K562 (cell line): Measurements from ENCODE around the gene GNAZ. TPM values are rescaled to one million over a fixed set of nuclear protein-coding genes. Genes with fewer than 3 reads are reported as not detected.

Source experiments
- BHLHE40 ChIP-seq: IDR thresholded peaks from 2 replicates; pipeline ENCODE4 v1.6.1; 2011; ENCODE audit warnings: low read length, improper control_type of control experiment
- CBFA2T3 ChIP-seq: fragments of 450-650 bp; IDR thresholded peaks from 2 replicates; pipeline ENCODE4 v1.6.1; 2017
- CHD7 ChIP-seq: fragments of 200-600 bp; sonication (generic); IDR thresholded peaks from one replicate; pipeline ENCODE4 v1.6.1; 2012; ENCODE audit warnings: mild to moderate bottlenecking, low read depth, low read length, inconsistent platforms
- CTBP1 ChIP-seq: fragments of 450-650 bp; IDR thresholded peaks from 2 replicates; pipeline ENCODE4 v1.6.1; 2016; ENCODE audit warnings: borderline replicate concordance
- ETV5 ChIP-seq: sonication (generic); formaldehyde crosslinking; IDR thresholded peaks from 2 replicates; pipeline ENCODE4 v1.4.0; 2020; ENCODE audit warnings: low read depth, mild to moderate bottlenecking, missing genetic modification reagents
- GABPA ChIP-seq: fragments of 200-800 bp; sonication (Bioruptor generic); conservative IDR thresholded peaks from 2 replicates; pipeline ENCODE4 v1.6.1; 2016; ENCODE audit warnings: low read depth, missing genetic modification characterization, missing compliant biosample characterization
- JUND ChIP-seq, 2 experiments: IDR thresholded peaks; 2 replicates in 1 of 2; 3 replicates in 1 of 2; pipeline ENCODE4 v1.6.1; 2011; ENCODE audit warnings: borderline replicate concordance in 2 of 2, low read depth in 2 of 2, low read length in 2 of 2, improper control_type of control experiment in 1 of 2, missing biosample characterization in 1 of 2, missing genetic modification characterization in 1 of 2, missing genetic modification reagents in 1 of 2
- KHSRP ChIP-seq: fragments of 450-650 bp; IDR thresholded peaks from 2 replicates; pipeline ENCODE4 v1.6.1; 2017
- L3MBTL2 ChIP-seq: fragments of 450-650 bp; IDR thresholded peaks from 2 replicates; pipeline ENCODE4 v1.6.1; 2016; ENCODE audit warnings: mild to moderate bottlenecking, moderate library complexity
- PRMT5 ChIP-seq: sonication (generic); formaldehyde crosslinking; IDR thresholded peaks from 2 replicates; pipeline ENCODE4 v1.5.0; 2020; ENCODE audit warnings: missing genetic modification reagents
- SIX5 ChIP-seq, 2 experiments: IDR thresholded peaks; 2 replicates each; pipeline ENCODE4 v1.6.1; 2011; ENCODE audit warnings: low read length in 2 of 2, borderline replicate concordance in 1 of 2, low read depth in 1 of 2, mild to moderate bottlenecking in 1 of 2, moderate library complexity in 1 of 2; ENCODE audit not compliant: insufficient read depth in 1 of 2
- SMARCA5 ChIP-seq: fragments of 450-650 bp; IDR thresholded peaks from 2 replicates; pipeline ENCODE4 v1.6.1; 2016
- SREBF2 ChIP-seq: sonication (generic); formaldehyde crosslinking; IDR thresholded peaks from 2 replicates; pipeline ENCODE4 v1.4.0; 2020; ENCODE audit warnings: mild to moderate bottlenecking, missing genetic modification reagents
- SUPT5H ChIP-seq: fragments of 450-650 bp; IDR thresholded peaks from 2 replicates; pipeline ENCODE4 v1.6.1; 2016
- ZNF408 ChIP-seq: fragments of 250-450 bp; sonication (Bioruptor Pico); IDR thresholded peaks from 2 replicates; pipeline ENCODE4 v1.4.0; 2020; ENCODE audit warnings: low read depth, mild to moderate bottlenecking, moderate library complexity
- ZNF785 ChIP-seq: fragments of 250-450 bp; sonication (Bioruptor Pico); IDR thresholded peaks from 2 replicates; pipeline ENCODE4 v1.4.0; 2020; ENCODE audit warnings: mild to moderate bottlenecking
- polyA plus RNA-seq, 8 experiments: library from polyadenylated mRNA; depleted of rRNA in 4 of 8; stranded (reverse) in 5 of 8; unstranded in 3 of 8; fragments of >200 nt; fragmentation: Nextera tagmentation in 2 of 8; fragmentation: Illumina TruSeq in 1 of 8; extraction: Ambion mirVana in 2 of 8; extraction: Trizol in 1 of 8; gene quantifications; 2 replicates each; pipeline versions ENCODE4 v1.2.1 to v1.2.3, GENCODE V29; 2011 to 2014; ENCODE audit warnings: inconsistent platforms in 1 of 8, missing spikeins in 1 of 8
- total RNA-seq, 7 experiments: library from RNA; depleted of rRNA in 6 of 7; stranded (reverse); fragments of >200 nt in 6 of 7; fragmentation: Illumina TruSeq in 2 of 7; extraction: Trizol in 2 of 7; gene quantifications; 2 replicates each; pipeline versions ENCODE4 v1.2.1 to v1.2.3, GENCODE V29; 2011 to 2021; ENCODE audit warnings: low replicate concordance in 1 of 7

Gene GNAZ
- total and polyA plus RNA-seq, 9 of the 15 experiments (the other 6 are each of a cell fraction or from before 2014, with no cell fraction given), result 0.04 to 0.22 (median 0.13) TPM; not detected in 3

- TF ChIP-seq CHD7 (no peak), ZNF408 (CRISPR knock-in tag) (no peak), L3MBTL2 (no peak), SREBF2 (CRISPR knock-in tag) (no peak), SUPT5H (no peak), CBFA2T3 (no peak), CTBP1 (no peak), SMARCA5 (no peak), GABPA (tag) (no peak), ZNF785 (CRISPR knock-in tag) (no peak), SIX5 (IDR thresholded peaks at IDR 0.05; ENCODE audit: borderline replicate concordance in 1 of 2, insufficient read depth in 1 of 2, low read depth in 1 of 2, low read length in 2 of 2) (0 out of 4 replicates have a peak, but pooled peaks of 1 of the 2 experiments have one; percentile 2), BHLHE40 (no peak), JUND (IDR thresholded peaks at IDR 0.05; ENCODE audit: borderline replicate concordance, low read depth, low read length) (no peak), JUND (tag; IDR thresholded peaks at IDR 0.05; ENCODE audit: borderline replicate concordance, low read depth, low read length) (no peak), KHSRP (no peak), PRMT5 (CRISPR knock-in tag) (peak; percentile 63; the same call in 1 of the 2 replicates), ETV5 (no peak)
These were observed 9.5 kb upstream of the GNAZ start (continued) for GRCh38 chr22:23060612-23061400.
